ENCODE measurements around the gene MOG.
A peak's percentile ranks its signal among the peaks of the same experiment; 100 is the strongest.

The MOG gene

GRCh38 chr6:29708432-29709179, 51.7 kb downstream of the MOG start:
- peaks cover 19 to 31% (median 29%) of the 10 kb centered on the region in 10 experiments for H3K4me1 ChIP-seq

GRCh38 chr6:29709188-29709587, 52.3 kb downstream of the MOG start:
- Histone ChIP-seq H3K4me2 (peak overlapping the region; percentile 62 to 95 (median 92)), H3K4me1 (peaks cover 19 to 31% (median 29%) of the 10 kb centered on the region in 10 experiments), H3K9ac (peak overlapping the region in 5 of 11 experiments; percentile 7 to 28 (median 16); a peak in 4 of 22 replicates), H3K36me3 (no peaks in the 10 kb centered on the region), H3K4me3 (peak overlapping the region in 9 of 10 experiments; percentile 12 to 48 (median 27); a peak in 13 of 20 replicates), H3K9me3 (replicated peaks in 1 of 11) (no peaks in the 10 kb centered on the region), H3K27me3 (0 out of 22 replicates have a peak, but pooled peaks cover 0 to 4% (median 0%) of the 10 kb centered on the region in 11 experiments), H4K20me1 (no peaks in the 10 kb centered on the region), H3K27ac (peak overlapping the region in 3 of 11 experiments; percentile 1 to 27 (median 14); a peak in 5 of 22 replicates)
- 0 out of 22 replicates have a peak, but pooled peaks of 1 of the 11 experiments have one; percentile 17 for TF ChIP-seq Cebpa-rat (IDR thresholded peaks at IDR 0.05)

More at GRCh38 chr6:29708432-29709179, 51.7 kb downstream of the MOG start:
- TF ChIP-seq Cebpa-rat (IDR thresholded peaks at IDR 0.05) = no peak
- peak overlapping the region in 9 of 10 experiments; percentile 12 to 48 (median 27); a peak in 12 of 20 replicates for H3K4me3 ChIP-seq
- peak overlapping the region in 3 of 11 experiments; percentile 1 to 27 (median 14); a peak in 5 of 22 replicates for H3K27ac ChIP-seq
- no peaks in the 10 kb centered on the region for H4K20me1 ChIP-seq
- H3K9me3 ChIP-seq (replicated peaks in 1 of 11) = no peaks in the 10 kb centered on the region
- no peaks in the 10 kb centered on the region for H3K36me3 ChIP-seq
- H3K9ac ChIP-seq = peak overlapping the region in 4 of 11 experiments; percentile 7 to 28 (median 16); a peak in 3 of 22 replicates
- 0 out of 22 replicates have a peak, but pooled peaks cover 0 to 4% (median 0%) of the 10 kb centered on the region in 11 experiments for H3K27me3 ChIP-seq
- peak overlapping the region; percentile 62 to 95 (median 92) for H3K4me2 ChIP-seq

GRCh38 chr6:29710281-29710941, 53.5 kb downstream of the MOG start:
- Histone ChIP-seq H3K9me3 (replicated peaks in 1 of 11) (no peaks in the 10 kb centered on the region), H4K20me1 (no peaks in the 10 kb centered on the region), H3K36me3 (no peaks in the 10 kb centered on the region), H3K4me1 (peaks cover 19 to 31% (median 29%) of the 10 kb centered on the region in 10 experiments), H3K4me3 (no peak overlapping the region), H3K9ac (no peak overlapping the region), H3K27me3 (0 out of 22 replicates have a peak, but pooled peaks cover 0 to 4% (median 0%) of the 10 kb centered on the region in 11 experiments), H3K27ac (no peak overlapping the region), H3K4me2 (peak overlapping the region; percentile 3 to 95 (median 92); a peak in 19 of 22 replicates)
- TF ChIP-seq Cebpa-rat (IDR thresholded peaks at IDR 0.05) = no peak

DNA sequence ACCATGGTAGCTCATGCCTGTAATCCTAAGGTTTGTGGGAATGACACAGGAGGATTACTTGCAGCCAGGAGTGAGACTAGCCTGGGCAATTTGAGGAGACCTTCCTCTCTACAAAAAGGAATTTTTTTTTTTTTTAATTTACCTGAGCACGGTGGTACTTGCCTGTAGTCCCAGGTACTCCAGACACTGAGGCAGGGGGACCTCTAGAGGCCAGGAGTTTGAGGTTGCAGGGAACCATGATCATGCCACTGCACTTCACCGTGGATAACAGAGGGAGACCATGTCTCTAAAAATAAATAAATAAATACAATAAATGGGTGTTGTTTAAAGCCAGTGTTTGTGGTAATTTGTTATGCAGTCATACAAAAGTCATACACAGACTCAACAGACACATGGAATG, 64.0 kb downstream of the MOG start:
- peaks cover 16 to 44% (median 31%) of the 10 kb centered on the region in 11 experiments for H3K27me3 ChIP-seq
- H3K4me2 ChIP-seq = no peak overlapping the region
- peaks cover 0 to 19% (median 5%) of the 10 kb centered on the region in 10 experiments; a peak in 9 of 20 replicates for H3K4me1 ChIP-seq
- H4K20me1 ChIP-seq = peaks cover 0 to 18% (median 14%) of the 10 kb centered on the region in 11 experiments; a peak in 10 of 22 replicates
- TF ChIP-seq Cebpa-rat (IDR thresholded peaks at IDR 0.05) = no peak
- no peak overlapping the region for H3K4me3 ChIP-seq
- H3K27ac ChIP-seq = no peak overlapping the region
- no peak overlapping the region for H3K9ac ChIP-seq
- H3K36me3 ChIP-seq = peaks cover 0 to 12% (median 6%) of the 10 kb centered on the region in 11 experiments; a peak in 11 of 22 replicates
- H3K9me3 ChIP-seq (replicated peaks in 1 of 11) = peaks cover 0 to 9% (median 0%) of the 10 kb centered on the region in 11 experiments; a peak in 1 of 22 replicates
